Skin epidermis (tissue), 12 donors: ENCODE measurements around the gene GPR153.

Source experiments
- H3K27ac ChIP-seq, 21 experiments: fragments of 200-600 bp; sonication (generic) in 11 of 21; one replicate each; pipeline ENCODE4 v1.5.0; 2020; ENCODE audit warnings: mild to moderate bottlenecking in 3 of 21, inconsistent platforms in 2 of 21, moderate library complexity in 2 of 21
- H3K4me3 ChIP-seq, 7 experiments: fragments of 200-600 bp; sonication (generic) in 2 of 7; one replicate each; pipeline ENCODE4 v1.5.0; 2020; ENCODE audit warnings: inconsistent platforms in 2 of 7, mild to moderate bottlenecking in 2 of 7, moderate library complexity in 1 of 7

Gene GPR153

GRCh38 chr1:6253380-6253779 lies 7.5 kb downstream of the GPR153 start:
- H3K4me3 ChIP-seq, result no peak overlapping the region
- H3K27ac ChIP-seq, result no peak overlapping the region

DNA sequence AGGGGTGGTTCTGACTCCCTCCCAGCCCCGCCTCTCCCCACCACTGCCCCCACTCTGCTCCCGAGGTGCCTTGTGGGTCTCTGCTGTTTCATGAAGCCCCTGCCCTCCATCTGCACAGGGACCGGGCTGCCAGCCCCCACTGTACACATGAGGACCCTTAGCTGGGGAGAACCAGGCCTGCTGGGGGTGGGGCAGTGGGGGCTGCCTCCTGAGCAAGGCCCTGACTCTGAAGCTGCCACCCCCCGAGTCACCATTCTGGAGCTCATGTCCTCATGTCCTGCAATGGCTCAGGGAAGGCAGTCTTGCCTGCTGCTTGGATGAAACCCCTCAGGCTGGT lies 8.6 kb downstream of the GPR153 start:
- no peak overlapping the region for H3K27ac ChIP-seq
- H3K4me3 ChIP-seq, result no peak overlapping the region

- Histone ChIP-seq H3K4me3 (no peak overlapping the region), H3K27ac (no peak overlapping the region)
Measured at GRCh38 chr1:6251681-6252373, 9.1 kb downstream of the GPR153 start.

DNA sequence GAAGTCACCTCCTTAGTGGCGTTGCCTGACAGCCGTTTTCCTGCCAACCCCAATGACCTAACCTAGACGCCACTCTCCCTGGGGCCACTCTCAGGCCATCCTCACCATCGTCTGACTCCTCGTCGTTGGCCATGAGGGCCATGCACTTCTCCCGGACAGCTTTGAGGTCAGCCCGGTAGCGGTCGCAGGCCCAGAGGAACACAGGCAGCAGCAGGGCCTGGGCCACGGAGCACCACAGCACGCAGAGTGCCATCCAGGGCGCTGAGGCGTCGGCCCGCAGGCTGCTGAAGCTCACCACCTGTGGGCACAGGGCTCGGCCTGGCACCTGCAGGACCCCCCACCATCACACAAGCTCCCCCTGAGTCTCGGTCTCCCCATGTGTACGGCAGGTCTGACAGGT lies 9.7 kb downstream of the GPR153 start:
- Histone ChIP-seq H3K4me3 (no peak overlapping the region), H3K27ac (no peak overlapping the region)

- no peak overlapping the region for H3K4me3 ChIP-seq
Measured at GRCh38 chr1:6249739-6250689, 10.9 kb downstream of the GPR153 start.

GRCh38 chr1:6248932-6249738 lies 11.8 kb downstream of the GPR153 start:
- Histone ChIP-seq H3K27ac (no peak overlapping the region), H3K4me3 (peak overlapping the region in 2 of 7 experiments; percentile 2 to 8)

More at GRCh38 chr1:6249739-6250689, 10.9 kb downstream of the GPR153 start:
- no peak overlapping the region for H3K27ac ChIP-seq

DNA sequence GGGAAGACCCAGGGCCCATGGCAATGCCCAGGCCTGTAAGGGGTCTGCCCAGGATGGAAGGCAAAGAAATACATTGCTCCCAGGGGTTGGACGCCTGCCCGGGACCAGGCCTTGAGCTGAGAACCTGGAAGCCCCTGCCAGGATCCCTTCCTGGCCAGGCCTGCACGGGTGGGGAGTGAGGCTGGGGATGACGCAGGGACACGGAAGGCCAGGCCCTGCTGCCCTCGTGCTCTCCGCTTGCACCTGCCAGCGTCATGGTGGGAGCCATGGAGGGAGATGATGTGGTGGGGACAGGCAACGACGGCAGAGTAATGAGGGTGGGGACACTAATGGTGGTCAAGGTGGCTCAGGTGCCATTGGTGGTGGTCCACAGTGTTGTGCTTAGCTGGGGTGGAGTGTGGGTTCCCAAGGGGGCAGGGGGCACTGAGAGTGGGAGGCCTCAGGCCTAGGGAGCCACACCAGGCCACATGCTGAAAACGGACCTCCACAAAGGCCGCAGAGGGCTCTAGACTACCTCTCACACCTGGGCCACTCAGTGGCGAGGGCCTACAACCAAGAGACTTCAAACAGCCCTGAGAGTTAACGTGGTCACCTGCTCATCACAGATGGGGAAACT lies 12.6 kb downstream of the GPR153 start:
- Histone ChIP-seq H3K4me3 (no peak overlapping the region), H3K27ac (no peak overlapping the region)

DNA sequence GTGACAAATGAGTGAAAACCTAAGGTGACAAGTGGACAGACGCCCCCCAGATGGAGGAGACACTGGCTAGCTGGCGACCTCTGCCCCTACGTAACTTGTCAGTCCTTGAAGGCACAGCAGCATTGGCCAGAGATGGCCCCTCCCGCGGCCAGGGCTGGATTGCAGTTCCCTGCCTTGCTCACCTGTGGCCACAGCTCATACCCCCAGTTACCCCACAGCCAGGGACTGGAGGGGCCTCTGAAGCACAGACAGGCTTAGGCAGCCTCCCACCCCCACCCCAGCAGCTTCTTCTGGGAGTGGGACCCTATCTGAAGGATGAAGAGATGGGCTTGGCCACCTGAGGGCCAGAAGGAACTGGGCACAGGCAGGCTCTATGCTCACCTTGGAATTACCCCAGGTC lies 13.2 kb downstream of the GPR153 start:
- no peak overlapping the region for H3K27ac ChIP-seq
- no peak overlapping the region for H3K4me3 ChIP-seq

DNA sequence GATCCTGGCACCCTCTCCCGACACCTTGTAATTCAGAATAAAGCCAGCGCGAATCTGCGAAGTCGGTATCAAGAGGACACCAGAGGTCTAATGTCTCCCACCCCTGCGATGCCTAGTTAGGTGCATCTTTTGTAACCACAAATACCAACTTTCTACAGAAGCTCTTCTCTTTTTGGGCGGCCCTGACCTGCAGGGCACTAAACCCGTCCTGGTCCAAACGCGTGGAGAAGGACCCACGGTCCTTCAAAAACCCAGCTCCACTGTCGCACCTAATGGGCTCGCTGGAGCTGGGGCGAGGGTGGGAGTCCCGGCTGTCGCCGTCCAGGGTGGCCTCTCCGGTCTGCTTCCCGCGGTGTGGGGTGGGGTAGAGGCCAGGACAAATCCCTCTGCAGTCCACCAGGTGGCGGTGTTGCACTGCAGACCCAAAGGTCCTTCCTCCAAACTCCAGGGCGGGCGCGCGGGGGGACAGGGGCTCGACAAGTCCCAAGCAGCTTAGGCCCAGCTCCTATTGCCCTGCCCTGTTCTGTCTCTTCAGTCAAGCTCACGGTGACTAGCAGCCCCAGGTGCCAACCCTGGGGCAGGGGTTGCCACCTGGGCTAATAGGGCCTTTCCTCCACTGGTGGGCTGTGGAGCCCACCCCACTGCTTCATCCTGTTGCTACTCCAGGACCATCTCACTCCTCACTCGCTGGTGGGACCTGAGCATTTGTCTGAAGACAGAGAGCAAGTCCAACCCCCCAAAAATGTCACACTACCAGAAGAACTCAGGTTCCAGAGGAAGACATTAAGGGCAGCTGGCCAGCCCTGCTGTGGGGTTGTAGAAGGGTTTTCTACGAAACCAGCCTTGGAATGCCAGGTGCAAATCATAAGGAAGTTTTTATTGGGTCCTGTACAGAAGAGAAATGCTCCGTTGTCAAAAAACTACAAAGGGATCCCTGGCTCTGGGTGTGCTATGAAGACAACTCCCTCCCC lies 14.1 kb downstream of the GPR153 start:
- Histone ChIP-seq H3K4me3 (no peak overlapping the region), H3K27ac (no peak overlapping the region)

GRCh38 chr1:6245869-6246496 lies 14.9 kb downstream of the GPR153 start:
- no peak overlapping the region for H3K27ac ChIP-seq
- H3K4me3 ChIP-seq, result peak overlapping the region in 2 of 7 experiments; percentile 0 to 6

DNA sequence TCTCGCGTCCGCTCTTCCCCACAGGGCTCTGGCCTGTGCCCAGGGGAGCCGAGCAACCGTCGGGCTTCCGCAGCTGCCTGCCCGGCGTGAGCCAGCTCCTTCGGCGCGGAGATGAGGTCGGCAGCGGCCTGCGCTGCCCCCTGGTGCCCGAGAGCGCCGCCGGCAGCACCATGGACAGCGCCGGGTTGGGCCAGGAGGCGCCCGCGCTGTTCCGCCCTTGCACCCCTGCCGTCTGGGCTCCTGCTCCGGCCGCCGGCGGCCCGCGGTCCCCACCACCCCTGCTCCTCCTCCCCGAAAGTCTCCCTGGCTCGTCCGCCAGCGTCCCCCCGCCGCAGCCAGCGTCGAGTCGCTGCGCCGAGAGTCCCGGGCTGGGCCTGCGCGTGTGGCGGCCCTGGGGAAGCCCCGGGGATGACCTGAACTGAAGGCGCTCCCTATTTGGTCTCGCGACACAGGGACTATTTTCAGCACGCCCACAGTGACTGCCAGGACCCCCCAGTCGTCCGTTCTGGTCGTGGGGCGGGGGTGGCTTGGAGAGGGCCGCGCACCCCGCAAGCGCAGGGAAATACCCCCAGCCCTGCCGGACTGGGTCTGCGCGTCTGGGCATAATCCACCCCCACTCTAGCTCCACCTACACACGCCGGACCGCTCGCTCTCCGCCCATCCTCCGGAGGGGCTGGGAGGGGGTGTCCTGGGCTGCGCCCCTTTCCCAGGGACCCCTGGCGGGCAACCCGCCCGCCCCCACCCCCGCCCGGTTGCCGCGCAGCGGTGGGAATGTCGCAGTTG lies 15.6 kb downstream of the GPR153 start:
- no peak overlapping the region for H3K27ac ChIP-seq
- peak overlapping the region in 2 of 7 experiments; percentile 0 to 6 for H3K4me3 ChIP-seq

DNA sequence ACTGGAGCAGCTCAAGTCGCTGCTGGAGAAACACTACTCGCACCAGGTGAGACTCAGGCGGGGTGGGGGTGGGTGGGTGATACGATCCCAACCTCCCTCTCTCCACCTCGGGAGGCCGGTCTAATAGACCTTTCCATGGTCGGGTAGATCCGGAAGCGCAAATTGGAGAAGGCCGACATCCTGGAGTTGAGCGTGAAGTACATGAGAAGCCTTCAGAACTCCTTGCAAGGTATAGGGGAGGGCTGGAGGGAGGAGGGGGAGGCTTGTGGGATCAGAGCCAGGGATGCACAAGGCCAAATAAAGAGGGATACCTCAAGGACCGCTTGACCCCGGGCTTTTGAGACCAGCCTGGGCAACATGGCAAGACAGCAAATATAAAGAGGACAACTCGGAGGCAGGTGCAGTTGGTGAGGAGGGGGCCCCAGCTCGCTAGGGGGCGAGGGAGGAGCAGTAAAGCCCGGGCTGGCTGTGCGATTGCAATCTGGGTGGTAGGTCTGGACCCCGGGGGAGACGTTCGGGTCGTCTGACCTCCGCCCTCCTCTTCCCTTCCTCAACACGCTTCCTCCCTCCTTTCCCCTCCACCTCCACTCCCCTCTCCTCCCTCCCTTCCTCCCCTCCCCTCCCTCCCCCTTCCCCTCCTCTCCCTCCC lies 16.4 kb downstream of the GPR153 start:
- Histone ChIP-seq H3K4me3 (no peak overlapping the region), H3K27ac (no peak overlapping the region)

DNA sequence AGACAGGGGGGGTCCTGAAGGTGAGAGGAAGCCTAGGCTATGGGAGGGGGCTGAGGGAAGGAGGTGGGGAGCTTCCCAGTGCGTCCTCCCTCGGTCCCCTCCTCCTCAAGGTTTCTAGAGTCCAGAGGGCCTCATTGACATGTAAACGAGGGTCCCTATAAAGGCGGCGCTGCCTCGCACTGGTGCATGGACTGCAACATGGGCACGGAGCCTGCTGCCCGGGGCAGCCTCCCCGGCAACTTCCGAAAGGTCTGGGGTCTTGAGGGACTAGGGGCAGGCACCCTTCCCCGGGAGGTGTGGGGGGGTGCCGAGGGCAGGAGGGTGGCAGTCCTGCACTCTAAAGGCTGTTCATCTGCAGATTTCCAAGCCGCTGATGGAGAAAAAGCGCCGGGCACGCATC lies 16.9 kb downstream of the GPR153 start, which contains the start of gene HES3:
Gene HES3, plus strand, starts transcription at position 187 of the 400 bp plus-strand sequence. Its CDS starts 187 bp downstream, at position 374.
- Histone ChIP-seq H3K27ac (no peak within 1 kb of the TSS), H3K4me3 (no peak within 1 kb of the TSS)

GRCh38 chr1:6243053-6243834 lies 17.7 kb downstream of the GPR153 start:
- Histone ChIP-seq H3K4me3 (no peak overlapping the region), H3K27ac (no peak overlapping the region)

DNA sequence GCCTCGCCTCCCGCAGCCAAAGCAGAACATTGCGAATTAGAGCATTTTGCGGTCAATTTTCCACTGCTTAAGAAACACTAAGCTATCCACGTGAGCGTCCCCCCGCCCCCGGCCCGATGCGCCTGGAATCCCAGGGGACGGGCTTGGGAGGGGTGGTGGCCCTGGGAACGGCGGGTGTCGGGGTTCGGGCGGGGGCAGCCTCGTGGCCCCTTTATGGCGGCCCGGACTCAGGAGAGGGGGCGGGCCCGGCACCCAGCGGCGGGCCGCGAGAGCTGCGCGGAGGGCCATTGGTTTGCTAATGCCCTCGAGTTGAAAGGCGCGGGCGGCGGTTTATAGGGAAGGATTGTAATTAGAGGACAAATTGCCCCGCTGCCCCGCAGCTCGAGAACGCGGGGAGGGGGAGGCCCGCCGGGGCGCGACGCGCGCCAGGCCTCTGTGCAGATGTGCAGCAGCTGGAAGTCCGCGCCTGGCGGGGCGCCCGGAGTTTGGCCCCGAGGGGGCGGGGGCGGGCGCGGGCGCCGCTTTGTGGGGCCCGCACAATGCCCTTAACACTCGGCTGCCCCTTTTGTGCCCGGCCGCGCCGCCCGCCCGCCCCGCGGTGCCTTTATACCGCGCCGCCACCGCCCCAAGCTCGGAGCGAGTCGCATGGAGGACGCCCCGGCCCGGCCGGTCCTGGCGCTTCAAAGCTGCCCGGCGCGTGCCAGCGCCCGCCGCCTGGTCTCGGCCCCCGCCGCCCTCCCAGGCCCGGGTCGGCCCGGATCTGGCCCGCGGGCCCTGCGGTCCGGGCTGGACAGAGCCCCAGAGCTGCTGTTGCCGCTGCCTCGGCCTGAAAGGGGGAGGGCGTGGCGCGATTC lies 18.8 kb downstream of the GPR153 start:
- Histone ChIP-seq H3K27ac (no peak overlapping the region), H3K4me3 (peak overlapping the region in 1 of 7 experiments; percentile 3)
